ENCODE results near the gene GALNT15.

DNA sequence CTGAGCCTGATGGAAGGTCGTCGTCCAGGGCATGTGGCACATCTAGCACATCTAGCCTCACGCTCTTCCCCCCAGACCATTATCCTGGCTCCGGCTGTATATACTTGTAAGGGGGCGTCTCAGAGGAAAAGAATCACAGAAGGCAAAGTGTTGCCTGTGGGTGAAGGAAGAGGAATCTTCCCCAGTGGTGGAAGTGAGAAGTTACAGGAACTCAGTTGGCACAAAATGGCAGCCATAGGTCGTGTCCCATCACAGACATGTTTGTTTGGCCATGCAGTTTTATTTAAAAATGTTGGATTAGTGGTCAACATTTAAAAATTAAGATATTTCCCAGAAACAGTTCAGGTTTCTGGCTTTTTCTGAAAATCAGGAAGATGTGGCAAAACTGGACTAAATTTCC, 13.6 kb downstream of the GALNT15 start:
- no peak for TF ChIP-seq YY1 (IDR thresholded peaks at IDR 0.05; ENCODE audit: insufficient read depth, insufficient read length)
- no peak for TF ChIP-seq ZNF274 (IDR thresholded peaks at IDR 0.05; ENCODE audit: low read depth, low read length)
- no peak for TF ChIP-seq SUZ12 (IDR thresholded peaks at IDR 0.05; ENCODE audit: extremely low read depth, insufficient read depth, insufficient read length)

Measured in NT2/D1 (cell line).